Measurements from ENCODE around the gene SORCS3. TPM values are rescaled to one million over a fixed set of nuclear protein-coding genes. Genes with fewer than 3 reads are reported as not detected.

Gene SORCS3
- total RNA-seq, 1 experiment from 2014 or later, result not detected

GRCh38 chr10:104831272-104831671 lies 190.2 kb downstream of the SORCS3 start:
- no peaks in the 10 kb centered on the region for H3F3A ChIP-seq (ENCODE audit: low read length, unreplicated experiment)
- no TSS peak for BruUV-seq (replicated peaks)

GRCh38 chr10:104834580-104834979 lies 193.5 kb downstream of the SORCS3 start:
- no peaks in the 10 kb centered on the region for H3K79me2 ChIP-seq (ENCODE audit: low read length)
- intact Hi-C loops (cut with micrococcal nuclease), result no loop called here
- ATAC-seq, result no peak
- no peaks in the 10 kb centered on the region for H3F3A ChIP-seq (ENCODE audit: low read length, unreplicated experiment)
- H3K27me3 ChIP-seq (ENCODE audit: low read length), result no peaks in the 10 kb centered on the region
- H3K9ac ChIP-seq (ENCODE audit: low read length), result no peak overlapping the region
- POLR2A ChIA-PET (ENCODE audit: unreplicated experiment), result no interaction called here
- no TSS peak for BruUV-seq (replicated peaks)
- H3K36me3 ChIP-seq (ENCODE audit: low read depth, low read length), result no peaks in the 10 kb centered on the region
- H3K27ac ChIP-seq (ENCODE audit: low read length), result no peak overlapping the region
- H3K4me1 ChIP-seq (ENCODE audit: insufficient read depth, low read length), result no peaks in the 10 kb centered on the region
- DNase-seq, result no peak
- no peaks in the 10 kb centered on the region for H3K9me3 ChIP-seq (ENCODE audit: low read length)
- TF ChIP-seq EZH2 (IDR thresholded peaks at IDR 0.05; ENCODE audit: low read length, unreplicated experiment) (no peak), EZH2phosphoT487 (IDR thresholded peaks at IDR 0.05; ENCODE audit: borderline replicate concordance, low read length) (no peak), CTCF (conservative IDR thresholded peaks at IDR 0.05; ENCODE audit: low read depth, low read length) (no peak)
- H4K20me1 ChIP-seq (ENCODE audit: low read length), result no peaks in the 10 kb centered on the region
- H2AFZ ChIP-seq (ENCODE audit: low read length), result no peak overlapping the region
- no peaks in the 10 kb centered on the region for H3K9me2 ChIP-seq (replicated peaks; ENCODE audit: low read length)
- CTCF ChIA-PET, result no interaction called here
- no peak overlapping the region for H3K4me2 ChIP-seq (ENCODE audit: low read length)
- H3K4me3 ChIP-seq (ENCODE audit: low read length), result no peak overlapping the region

More at GRCh38 chr10:104831272-104831671, 190.2 kb downstream of the SORCS3 start:
- Histone ChIP-seq H3K79me2 (ENCODE audit: low read length) (no peaks in the 10 kb centered on the region), H3K36me3 (ENCODE audit: low read depth, low read length) (no peaks in the 10 kb centered on the region), H3K9me2 (replicated peaks; ENCODE audit: low read length) (no peaks in the 10 kb centered on the region), H3K4me3 (ENCODE audit: low read length) (no peak overlapping the region), H3K9ac (ENCODE audit: low read length) (no peak overlapping the region), H3K4me1 (ENCODE audit: insufficient read depth, low read length) (no peaks in the 10 kb centered on the region), H4K20me1 (ENCODE audit: low read length) (no peaks in the 10 kb centered on the region), H2AFZ (ENCODE audit: low read length) (no peak overlapping the region), H3K27me3 (ENCODE audit: low read length) (no peaks in the 10 kb centered on the region), H3K4me2 (ENCODE audit: low read length) (no peak overlapping the region), H3K27ac (ENCODE audit: low read length) (no peak overlapping the region), H3K9me3 (ENCODE audit: low read length) (no peaks in the 10 kb centered on the region)
- TF ChIP-seq EZH2phosphoT487 (IDR thresholded peaks at IDR 0.05; ENCODE audit: borderline replicate concordance, low read length) (no peak), CTCF (conservative IDR thresholded peaks at IDR 0.05; ENCODE audit: low read depth, low read length) (no peak), EZH2 (IDR thresholded peaks at IDR 0.05; ENCODE audit: low read length, unreplicated experiment) (no peak)
- intact Hi-C loops (cut with micrococcal nuclease), result no loop called here
- ATAC-seq (no peak), DNase-seq (no peak)
- POLR2A ChIA-PET (ENCODE audit: unreplicated experiment), result no interaction called here
- CTCF ChIA-PET, result no interaction called here

GRCh38 chr10:104835422-104835821 lies 194.3 kb downstream of the SORCS3 start:
- Histone ChIP-seq H3K4me2 (ENCODE audit: low read length) (no peak overlapping the region), H3K4me1 (ENCODE audit: insufficient read depth, low read length) (no peaks in the 10 kb centered on the region), H3K4me3 (ENCODE audit: low read length) (no peak overlapping the region), H3K9me3 (ENCODE audit: low read length) (no peaks in the 10 kb centered on the region), H3F3A (ENCODE audit: low read length, unreplicated experiment) (no peaks in the 10 kb centered on the region), H3K9ac (ENCODE audit: low read length) (no peak overlapping the region), H4K20me1 (ENCODE audit: low read length) (no peaks in the 10 kb centered on the region), H3K36me3 (ENCODE audit: low read depth, low read length) (no peaks in the 10 kb centered on the region), H3K9me2 (replicated peaks; ENCODE audit: low read length) (no peaks in the 10 kb centered on the region), H3K27me3 (ENCODE audit: low read length) (no peaks in the 10 kb centered on the region), H2AFZ (ENCODE audit: low read length) (no peak overlapping the region), H3K27ac (ENCODE audit: low read length) (no peak overlapping the region), H3K79me2 (ENCODE audit: low read length) (no peaks in the 10 kb centered on the region)
- TF ChIP-seq EZH2 (IDR thresholded peaks at IDR 0.05; ENCODE audit: low read length, unreplicated experiment) (no peak), EZH2phosphoT487 (IDR thresholded peaks at IDR 0.05; ENCODE audit: borderline replicate concordance, low read length) (no peak), CTCF (conservative IDR thresholded peaks at IDR 0.05; ENCODE audit: low read depth, low read length) (no peak)
- intact Hi-C loops (cut with micrococcal nuclease), result no loop called here
- DNase-seq, result no peak
- no TSS peak for BruUV-seq (replicated peaks)
- POLR2A ChIA-PET (ENCODE audit: unreplicated experiment), result no interaction called here
- CTCF ChIA-PET, result no interaction called here
- ATAC-seq, result no peak

All from PC-3 (cell line).